Caki2 (cell line): ENCODE results near the gene MALRD1. TPM values are rescaled to one million over a fixed set of nuclear protein-coding genes. Genes with fewer than 3 reads are reported as not detected.

Source experiments
- DNase-seq: peaks from one replicate; pipeline ENCODE4 v3.0.0-alpha.2; 2015; ENCODE audit warnings: low read depth
- in situ Hi-C: cut with HindIII; loops from 2 replicates; pipeline ENCODE4 v1.10.0; 2016; ENCODE audit warnings: low sequenced_read_pairs, low pct_unique_long_range_greater_than_20kb, mixed read lengths
- total RNA-seq: library from RNA; depleted of rRNA; stranded (reverse); fragments of >200 nt; shearing (Covaris generic); gene quantifications from 2 replicates; pipeline ENCODE4 v1.2.3, GENCODE V29; 2014; ENCODE audit warnings: low replicate concordance; rRNA removed

The MALRD1 gene
- not detected in 2 replicates for total RNA-seq

DNA sequence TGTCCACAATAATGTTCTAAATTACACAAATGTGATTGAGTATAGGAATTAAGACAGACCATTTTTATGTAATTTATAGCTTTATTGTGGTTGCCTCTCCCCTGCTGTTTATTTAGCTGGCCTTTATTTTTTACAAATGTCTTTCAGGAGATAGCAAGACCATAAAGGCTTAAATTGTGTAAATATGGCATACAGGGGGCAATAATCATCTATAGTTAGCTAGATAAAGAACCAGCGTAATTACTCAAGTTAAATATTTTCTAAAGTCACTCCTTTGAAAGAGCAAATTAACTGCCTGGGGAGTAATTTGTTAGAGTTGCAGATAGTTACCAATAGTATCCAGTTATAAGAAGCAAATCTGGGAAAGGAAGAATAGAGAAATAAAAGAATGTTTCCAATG is at the start of gene MALRD1:
Gene MALRD1, plus strand, starts transcription at position 313 of the 400 bp plus-strand sequence. CDS start 138 bp downstream, outside the sequence.
- no peak for DNase-seq
- in situ Hi-C loops = no loop called here

DNA sequence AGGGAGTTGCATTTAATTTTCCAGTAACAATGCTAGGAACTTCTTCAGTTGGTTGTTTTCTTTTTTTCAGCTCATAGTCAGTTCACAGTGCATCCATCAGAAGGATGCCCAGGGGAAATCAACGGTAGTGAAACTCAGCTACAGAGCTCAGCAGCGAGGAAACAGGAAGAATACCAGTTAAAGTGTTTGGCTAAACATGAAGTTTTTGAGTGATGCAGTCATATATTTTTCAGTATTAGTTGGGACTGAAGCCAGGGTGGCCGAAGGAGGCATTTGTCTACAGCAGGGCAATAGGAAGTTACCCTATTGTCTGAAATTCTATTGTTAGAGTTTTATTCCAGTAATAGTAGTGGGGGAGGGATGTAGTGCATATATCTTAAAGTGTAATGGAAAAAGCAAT is 45.3 kb upstream of the MALRD1 start:
- no peak for DNase-seq
- in situ Hi-C loops = no loop called here

DNA sequence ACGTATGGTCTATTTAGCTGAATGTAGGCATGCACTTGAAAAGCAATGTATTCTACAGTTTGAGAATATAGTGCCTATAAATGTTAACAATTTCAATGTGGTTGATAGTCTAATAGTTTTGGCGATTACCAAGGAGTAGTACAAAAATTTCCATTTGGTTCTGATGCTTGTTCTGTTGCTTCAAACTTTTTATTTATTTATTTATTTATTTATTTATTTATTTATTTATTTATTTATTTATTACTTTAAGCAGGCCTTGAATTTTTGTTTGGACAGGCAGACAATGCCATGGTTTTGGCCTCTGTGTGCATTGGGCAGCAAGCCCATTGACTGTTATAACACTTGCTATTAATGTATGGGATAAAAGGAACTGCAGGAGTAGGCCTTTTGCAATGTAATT is 36.5 kb upstream of the MALRD1 start:
- no peak for DNase-seq
- in situ Hi-C loops = no loop called here

DNA sequence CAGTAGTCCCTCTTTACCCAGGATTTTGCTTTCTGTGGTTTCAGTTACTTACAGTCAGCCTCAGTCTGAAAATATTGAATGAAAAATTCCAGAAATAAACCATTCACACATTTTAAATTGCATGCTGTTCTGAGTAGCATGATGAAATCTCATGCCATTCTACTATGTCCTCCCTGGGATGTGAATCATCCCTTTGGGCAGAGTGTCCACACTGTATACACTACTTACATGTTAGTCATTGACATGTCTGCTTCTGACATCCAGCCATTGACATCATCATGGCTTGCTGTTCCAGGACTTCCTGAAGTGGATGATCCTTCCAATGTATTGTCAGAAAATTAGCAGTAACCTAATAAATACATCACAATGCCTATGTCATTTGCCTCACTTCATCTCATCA is 34.6 kb upstream of the MALRD1 start:
- in situ Hi-C loops = no loop called here
- DNase-seq = no peak

DNA sequence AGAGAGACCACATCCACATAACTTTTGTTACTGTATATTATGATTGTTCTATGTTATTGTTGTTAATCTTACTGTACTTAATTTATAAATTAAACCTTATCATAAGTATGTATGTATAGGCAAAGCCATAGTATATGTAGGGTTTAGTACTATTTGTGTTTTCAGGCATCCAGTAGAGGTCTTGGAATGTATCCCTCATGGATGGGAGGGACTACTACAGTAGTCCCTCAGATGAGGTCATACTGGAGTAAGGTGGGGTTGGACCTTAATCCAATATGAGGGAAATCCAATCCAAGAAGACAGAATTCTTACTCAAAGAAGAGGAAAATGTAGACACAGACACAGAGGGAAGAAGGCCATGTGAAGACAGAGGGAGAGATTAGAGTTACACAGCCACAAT is 34.1 kb upstream of the MALRD1 start:
- no peak for DNase-seq
- in situ Hi-C loops = no loop called here

DNA sequence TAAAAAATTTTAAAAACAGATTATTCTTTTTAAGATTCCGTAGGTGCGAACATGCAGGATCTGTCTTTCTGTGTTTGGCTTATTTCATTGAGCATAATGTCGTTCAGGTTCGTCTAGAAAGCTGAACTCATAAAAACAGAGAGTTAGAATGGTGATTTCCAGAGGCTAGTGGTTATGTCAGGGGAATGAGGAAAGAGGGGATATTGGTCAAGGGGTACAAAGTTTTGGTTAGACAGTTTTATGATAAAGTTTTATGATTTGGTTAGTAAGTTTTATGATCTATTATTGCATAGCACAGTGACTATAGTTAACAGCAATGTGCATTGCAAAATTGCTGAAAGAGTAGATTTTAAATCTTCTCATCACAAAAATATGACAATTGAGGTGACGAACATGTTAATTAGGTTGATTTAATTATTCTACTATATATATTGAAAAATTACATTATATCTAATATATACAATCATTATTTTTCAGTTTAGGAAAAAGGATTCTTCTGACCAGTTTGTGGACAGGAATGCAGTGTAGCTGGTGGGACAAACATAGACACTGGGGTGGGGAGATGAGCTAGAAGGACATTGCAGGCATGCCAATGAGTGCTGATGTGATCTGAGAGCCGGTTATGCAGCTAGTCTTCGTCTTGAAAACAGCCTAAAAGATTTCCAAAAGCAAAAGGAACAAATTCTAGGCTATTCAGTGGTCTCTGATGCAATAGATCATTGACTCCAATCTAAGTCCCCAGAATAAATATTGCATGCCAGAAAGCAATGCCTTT is 31.3 kb upstream of the MALRD1 start:
- in situ Hi-C loops = no loop called here
- no peak for DNase-seq

DNA sequence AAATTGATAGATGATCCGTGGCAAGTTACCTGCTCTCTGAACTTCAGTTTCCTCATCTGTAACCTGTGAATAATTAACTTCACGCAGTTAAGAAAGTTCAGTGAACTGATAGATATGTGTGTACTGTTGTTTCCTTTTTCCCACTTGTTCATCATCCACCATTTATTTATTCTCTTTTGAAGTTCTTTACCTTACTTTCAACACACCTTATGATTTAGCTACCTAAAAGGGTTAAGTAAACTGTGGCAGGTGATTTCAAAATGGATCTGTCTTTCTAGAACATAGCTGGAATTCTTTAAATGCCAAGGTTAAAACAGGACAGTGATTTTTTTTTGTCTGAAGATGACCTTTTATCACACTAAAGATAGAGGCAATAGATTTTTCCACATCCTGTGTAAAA is 27.4 kb upstream of the MALRD1 start:
- peak; percentile 3 for DNase-seq
- in situ Hi-C loops = no loop called here

DNA sequence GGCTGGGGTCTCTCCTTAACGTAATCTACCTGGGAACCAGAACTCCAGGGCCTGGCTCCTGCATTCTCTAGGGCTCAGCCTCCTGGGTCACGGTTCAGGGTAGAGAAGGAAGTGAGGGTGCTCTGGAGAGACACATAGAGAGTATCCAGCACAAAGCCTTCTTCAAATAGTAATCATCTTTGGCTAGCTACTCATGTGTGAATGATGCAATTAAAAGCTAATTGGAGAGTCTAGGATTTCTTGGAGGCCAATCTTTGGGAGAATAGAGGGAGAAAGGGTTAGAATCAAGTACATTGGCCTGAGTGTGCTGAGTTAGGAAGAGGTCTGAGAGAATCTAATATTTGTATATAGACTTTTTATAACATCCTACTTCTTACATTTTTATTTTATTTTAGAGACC is 24.0 kb upstream of the MALRD1 start:
- no peak for DNase-seq
- in situ Hi-C loops = no loop called here

DNA sequence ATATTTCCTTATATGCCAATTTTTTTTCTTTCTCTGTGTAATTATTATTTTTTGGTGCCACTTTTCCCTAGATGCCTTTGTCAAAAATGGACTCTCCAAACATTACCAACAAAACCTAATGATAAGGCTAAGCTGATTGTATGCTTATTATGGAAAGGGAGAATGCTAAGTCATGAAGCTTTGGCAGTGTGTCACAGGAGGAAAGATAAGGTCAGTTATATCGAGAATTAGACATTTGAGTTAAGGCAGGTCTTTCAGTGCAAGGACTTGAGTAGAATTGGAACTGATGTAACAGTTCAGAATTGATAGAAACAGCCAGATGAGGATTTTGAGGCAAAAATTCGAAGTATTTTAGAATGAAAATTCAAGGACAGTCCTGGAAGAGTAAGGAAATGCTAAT is 16.8 kb upstream of the MALRD1 start:
- DNase-seq = no peak
- in situ Hi-C loops = no loop called here

DNA sequence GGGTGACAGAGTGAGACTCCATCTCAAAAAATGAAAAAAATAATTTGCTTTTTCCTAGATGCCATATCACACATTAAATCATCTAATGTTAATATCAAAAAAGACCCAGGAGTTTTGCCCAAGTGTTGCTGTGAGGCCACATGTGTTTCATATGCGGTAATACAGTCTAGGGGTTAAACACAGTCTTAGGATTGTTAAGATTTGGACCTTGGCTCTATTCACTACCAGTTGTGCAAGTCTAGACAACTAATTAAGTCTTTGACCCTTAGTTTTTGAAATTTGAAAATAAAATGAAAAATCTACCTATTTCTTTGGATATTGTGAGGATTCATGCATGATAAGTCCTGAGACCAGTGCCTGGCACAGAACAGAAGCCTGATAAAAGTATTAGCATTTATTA is 14.9 kb upstream of the MALRD1 start:
- in situ Hi-C loops = no loop called here
- DNase-seq = no peak

DNA sequence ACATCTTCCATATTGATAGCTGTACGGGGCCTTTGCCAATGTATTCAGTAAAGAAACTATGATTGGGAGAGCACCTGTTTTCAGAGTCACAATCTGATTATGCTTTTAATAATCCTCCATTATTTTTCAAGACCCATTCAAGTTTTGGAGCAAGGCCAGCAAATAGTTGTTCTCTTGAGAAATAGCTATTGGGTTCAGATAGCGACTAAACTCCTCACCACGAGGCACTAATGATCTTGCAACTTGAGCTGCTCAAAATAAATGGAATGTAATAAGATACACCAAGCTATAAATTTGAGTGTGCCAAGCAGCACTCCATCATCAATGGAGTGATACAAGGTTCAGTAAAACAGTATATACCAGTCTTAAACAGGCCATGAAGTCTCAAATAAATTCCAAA is 7.4 kb upstream of the MALRD1 start:
- in situ Hi-C loops = no loop called here
- no peak for DNase-seq

DNA sequence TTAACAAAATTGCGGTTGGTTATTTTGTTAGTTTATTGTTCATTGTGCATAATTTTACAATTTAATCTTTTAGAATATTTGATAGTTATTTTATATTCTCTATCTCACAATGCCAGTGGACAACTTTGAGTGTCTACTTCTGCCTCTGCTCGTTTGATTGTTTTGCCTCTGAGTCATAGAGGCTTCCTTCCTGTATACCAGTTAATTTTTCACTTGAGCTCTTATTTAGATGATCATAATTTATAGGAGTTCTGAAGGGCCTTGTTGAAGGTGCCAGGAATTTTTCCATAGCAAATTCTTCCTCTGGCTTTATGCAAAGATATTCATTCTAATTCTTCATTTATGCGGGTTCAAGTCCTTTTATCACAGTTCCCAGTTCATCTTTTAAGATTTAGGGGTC is 5.2 kb upstream of the MALRD1 start:
- in situ Hi-C loops = no loop called here
- DNase-seq = peak; percentile 44

DNA sequence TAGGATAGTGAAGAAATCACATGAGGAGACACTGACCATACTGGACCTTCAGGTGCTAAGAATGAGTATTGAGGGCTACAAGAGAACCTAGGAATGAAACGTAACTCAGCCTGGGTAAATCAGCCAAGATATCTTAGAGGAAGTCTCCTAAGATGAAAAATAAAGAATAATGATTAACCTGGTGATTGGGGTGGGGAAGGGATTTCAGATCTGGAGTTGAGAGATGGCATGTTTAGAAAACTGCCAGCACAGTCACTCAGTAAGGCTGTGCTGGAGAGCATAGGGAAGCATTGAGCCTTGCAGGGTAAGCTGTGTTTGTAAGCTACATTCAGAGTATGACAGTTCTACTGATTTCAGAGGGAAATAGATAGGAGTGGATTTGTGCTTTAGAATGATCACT is 1.9 kb upstream of the MALRD1 start:
- DNase-seq = peak; percentile 53
- in situ Hi-C loops = no loop called here

DNA sequence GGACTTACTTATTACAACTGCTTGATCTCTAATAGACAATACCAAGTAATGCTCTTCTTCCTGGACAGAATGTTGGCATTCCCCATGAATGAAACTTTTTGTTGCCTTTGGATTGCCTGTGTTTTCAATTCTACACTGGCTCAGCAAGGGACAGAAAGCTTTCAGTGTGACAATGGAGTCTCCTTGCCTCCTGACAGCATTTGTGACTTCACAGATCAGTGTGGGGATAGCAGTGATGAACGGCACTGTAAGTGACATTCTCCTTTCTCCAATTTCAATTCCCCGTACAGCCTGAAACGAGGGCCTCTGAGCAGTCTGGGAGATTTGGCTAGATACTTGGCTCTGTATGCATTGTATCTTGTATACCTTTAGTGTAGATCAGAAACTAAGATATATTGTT is 290 bp downstream of the MALRD1 start:
- no peak for DNase-seq
- in situ Hi-C loops = no loop called here

DNA sequence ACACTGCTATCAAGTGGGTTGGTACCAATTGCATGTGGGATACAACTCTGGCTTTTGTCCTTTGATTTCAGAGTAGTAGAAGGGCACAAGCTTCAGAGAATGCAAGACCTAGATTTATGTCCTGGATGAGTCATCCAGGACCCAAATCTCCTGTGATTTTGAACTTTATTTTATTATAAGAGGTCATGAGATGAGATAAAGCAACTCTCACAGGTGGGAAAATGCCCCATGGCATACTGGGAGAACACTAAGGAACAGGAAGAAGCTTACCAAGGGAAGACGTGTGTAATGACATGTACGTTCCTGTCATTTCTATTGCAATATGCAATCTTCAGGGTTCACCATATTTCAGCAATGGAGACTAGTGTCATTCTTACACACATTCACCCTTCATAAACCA is 966 bp downstream of the MALRD1 start:
- no peak for DNase-seq
- in situ Hi-C loops = no loop called here

DNA sequence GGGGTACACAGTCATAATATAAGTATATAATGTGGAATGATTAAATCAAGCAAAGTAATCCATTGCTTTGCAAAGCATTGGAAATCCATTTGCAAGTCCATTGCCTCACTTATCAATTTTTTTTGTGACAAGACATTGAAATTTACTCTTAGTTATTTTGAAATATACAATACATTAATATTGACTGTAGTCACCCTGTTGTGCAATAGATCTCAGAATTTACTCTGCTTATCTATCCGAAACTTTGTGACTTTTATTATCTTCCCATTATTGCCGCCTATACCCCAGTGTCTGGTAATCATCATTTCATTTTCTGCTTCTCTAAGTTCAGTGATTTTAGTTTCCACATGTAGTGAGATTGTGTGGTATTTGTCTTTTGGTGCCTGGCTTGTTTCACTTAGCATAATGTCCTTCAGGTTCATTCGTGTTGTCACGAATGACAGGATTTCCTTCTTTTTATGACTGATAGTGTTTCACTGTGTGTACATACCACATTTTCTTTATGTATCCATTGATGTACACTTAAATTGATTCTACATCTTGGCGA is 5.8 kb downstream of the MALRD1 start:
- in situ Hi-C loops = no loop called here
- DNase-seq = no peak

DNA sequence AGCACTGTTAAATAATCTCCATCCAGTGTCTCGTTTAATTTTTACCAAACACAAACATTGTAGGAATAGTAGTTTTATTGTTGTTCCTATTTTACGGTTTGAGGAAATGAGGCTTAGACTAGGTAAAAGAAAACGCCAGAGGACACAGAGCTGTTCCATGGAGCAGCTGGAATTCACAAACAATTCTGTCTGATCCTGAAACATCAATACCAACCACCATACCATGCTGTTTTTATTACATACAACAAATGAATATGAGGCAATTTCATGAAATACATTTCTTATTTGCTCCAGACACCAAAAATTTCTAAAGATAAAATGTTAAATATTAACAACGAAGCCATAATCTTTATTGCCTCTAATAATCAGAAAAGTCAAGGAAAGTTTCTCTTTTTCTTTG is 9.4 kb downstream of the MALRD1 start:
- DNase-seq = no peak
- in situ Hi-C loops = no loop called here

DNA sequence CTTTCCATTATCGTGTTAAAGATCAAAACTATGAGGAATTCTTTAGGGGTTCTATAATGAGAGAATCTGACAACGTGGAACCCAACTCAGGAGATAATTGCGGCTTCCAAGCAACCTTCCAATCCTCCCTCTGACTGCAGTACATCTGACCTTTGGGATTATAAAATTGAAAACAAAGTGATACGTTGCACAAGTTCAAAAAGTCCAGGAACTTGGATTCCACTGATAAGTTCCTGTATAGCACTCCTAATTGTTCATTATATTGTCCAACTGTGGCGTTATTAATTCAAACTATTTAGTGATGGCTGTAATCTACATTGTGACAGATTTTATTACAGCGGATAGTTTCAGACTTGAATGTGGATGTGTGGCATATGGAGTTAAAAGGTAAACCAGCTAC is 15.4 kb downstream of the MALRD1 start:
- no peak for DNase-seq
- in situ Hi-C loops = no loop called here

DNA sequence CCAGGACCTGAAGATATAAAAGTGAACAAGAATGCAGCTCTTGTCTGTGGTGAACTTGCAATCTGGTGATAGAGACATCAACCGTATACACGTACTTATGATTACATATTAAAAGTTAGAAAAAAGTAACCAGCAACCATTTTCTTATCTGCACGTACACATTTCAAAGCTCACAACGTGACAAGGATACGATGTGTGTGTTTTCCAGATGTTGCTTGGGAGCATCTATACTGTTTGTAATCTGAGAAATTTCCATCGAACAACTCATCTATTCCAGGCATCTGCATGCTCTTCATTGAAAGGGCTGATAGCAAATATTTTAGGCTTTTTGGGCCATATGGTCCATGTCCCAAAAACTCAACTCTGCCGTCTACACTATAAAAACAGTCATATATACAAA is 23.3 kb downstream of the MALRD1 start:
- DNase-seq = no peak
- in situ Hi-C loops = no loop called here

DNA sequence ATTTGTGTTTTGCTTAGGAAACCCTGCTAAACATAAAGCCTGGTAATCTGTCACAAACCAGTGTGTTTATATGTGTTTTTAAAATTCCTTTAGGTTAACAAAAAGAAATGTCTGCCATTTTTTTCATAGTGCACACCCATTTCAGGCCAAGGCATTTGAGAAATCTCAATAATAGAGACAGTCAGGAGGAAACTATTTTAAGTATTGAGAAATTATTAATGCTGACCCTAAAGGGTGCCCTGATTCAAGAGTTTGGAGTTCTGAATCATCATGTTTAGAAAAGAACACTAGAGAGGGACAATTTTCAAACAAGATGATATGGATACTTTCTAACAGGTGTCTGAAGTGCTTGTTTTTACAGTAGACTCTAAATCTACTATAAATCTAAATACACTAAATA is 28.7 kb downstream of the MALRD1 start:
- DNase-seq = no peak
- in situ Hi-C loops = no loop called here
